PC-9 (cell line): ENCODE data around the gene RASSF4. TPM values are rescaled to one million over a fixed set of nuclear protein-coding genes. Genes with fewer than 3 reads are reported as not detected.

ENCODE experiments used
- BruUV-seq: library from RNA; stranded (reverse); fragments of 400-500 nt; replicated peaks from 2 replicates; lab custom pipeline; 2021; lab: Mats Ljungman, UMichigan
- CTCF ChIA-PET: fragments of 300-600 bp; sonication (Branson Sonifier 250); formaldehyde crosslinking; loops from one replicate; lab custom pipeline; 2022; ENCODE audit warnings: antibody characterized with exemption; lab: Charles Lee
- POLR2A ChIA-PET: fragments of 300-600 bp; sonication (Branson Sonifier 250); formaldehyde crosslinking; loops from one replicate; lab custom pipeline; 2022; ENCODE audit warnings: antibody characterized with exemption; ENCODE audit not compliant: unreplicated experiment; lab: Charles Lee
- DNase-seq, 2 experiments: peaks; one replicate each; pipeline versions ENCODE4 v3.0.0 to v3.0.0-alpha.2; 2015 to 2022; ENCODE audit warnings: mixed read lengths in 1 of 2
- H2AFZ ChIP-seq: fragments of 200-600 bp; sonication (generic); 2 replicates; pipeline ENCODE4 v1.8.1; 2017; ENCODE audit warnings: antibody characterized with exemption
- H3F3A ChIP-seq: fragments of 200-600 bp; sonication (generic); 2 replicates; pipeline ENCODE4 v1.8.1; 2017; ENCODE audit warnings: antibody characterized with exemption, mild to moderate bottlenecking, low read depth; ENCODE audit not compliant: insufficient read depth
- H3K27ac ChIP-seq: fragments of 200-600 bp; sonication (generic); 2 replicates; pipeline ENCODE4 v1.6.1; 2016; ENCODE audit warnings: mixed run types
- H3K27me3 ChIP-seq: fragments of 200-600 bp; sonication (generic); 2 replicates; pipeline ENCODE4 v1.6.1; 2016; ENCODE audit warnings: low read depth, mixed run types; ENCODE audit not compliant: insufficient read depth
- H3K36me3 ChIP-seq: fragments of 200-600 bp; sonication (generic); 2 replicates; pipeline ENCODE4 v1.6.1; 2016; ENCODE audit warnings: low read depth, mixed run types
- H3K4me1 ChIP-seq: fragments of 200-600 bp; sonication (generic); replicated peaks from 2 replicates; pipeline ENCODE4 v1.6.1; 2016; ENCODE audit warnings: mixed run types; ENCODE audit not compliant: insufficient read depth
- H3K4me2 ChIP-seq: fragments of 200-600 bp; sonication (generic); 2 replicates; pipeline ENCODE4 v1.6.1; 2017; ENCODE audit warnings: mixed run types
- H3K4me3 ChIP-seq: fragments of 200-600 bp; sonication (generic); 2 replicates; pipeline ENCODE4 v1.6.1; 2016; ENCODE audit warnings: mixed run types
- H3K79me2 ChIP-seq: fragments of 200-600 bp; sonication (generic); 2 replicates; pipeline ENCODE4 v1.6.1; 2017; ENCODE audit warnings: low read depth, mixed run types
- H3K9me2 ChIP-seq: fragments of 200-600 bp; sonication (generic); 2 replicates; pipeline ENCODE4 v1.8.1; 2017; ENCODE audit warnings: mild to moderate bottlenecking; ENCODE audit not compliant: insufficient read depth
- H3K9me3 ChIP-seq: fragments of 200-600 bp; sonication (generic); 2 replicates; pipeline ENCODE4 v1.8.1; 2016; ENCODE audit warnings: low read depth; ENCODE audit not compliant: insufficient read depth
- H4K20me1 ChIP-seq: fragments of 200-600 bp; sonication (generic); 2 replicates; pipeline ENCODE4 v1.8.1; 2017; ENCODE audit not compliant: insufficient read depth
- EZH2 ChIP-seq: fragments of 200-600 bp; sonication (generic); IDR thresholded peaks from 2 replicates; pipeline ENCODE4 v1.8.0; 2017; ENCODE audit warnings: antibody characterized with exemption, low read depth
- intact Hi-C: fragments of 100-400 bp; cut with micrococcal nuclease; formaldehyde crosslinking; loops from one replicate; pipeline ENCODE4 v1.10.0; 2022; ENCODE audit not compliant: unreplicated experiment
- total RNA-seq: library from RNA; stranded (reverse); gene quantifications from 2 replicates; pipeline ENCODE4 v1.2.3, GENCODE V29; 2021
- TF ChIP-seq, protein P1 (sequence below): fragments of 200-600 bp; sonication (generic); conservative IDR thresholded peaks from 2 replicates; pipeline ENCODE4 v1.6.1; 2017; ENCODE audit warnings: mixed run types, antibody characterized with exemption, mild to moderate bottlenecking, moderate library complexity

The RASSF4 gene
- total RNA-seq, 1 experiment from 2014 or later: 6.5 TPM

- no peak overlapping the region for H3K4me2 ChIP-seq
- no peaks in the 10 kb centered on the region for H3K4me1 ChIP-seq
- no peaks in the 10 kb centered on the region for H3F3A ChIP-seq
- H3K9me3 ChIP-seq: no peaks in the 10 kb centered on the region
- no peaks in the 10 kb centered on the region for H3K79me2 ChIP-seq
- no peak overlapping the region for H3K27ac ChIP-seq
- no peak for DNase-seq
- BruUV-seq: no TSS peak
- H4K20me1 ChIP-seq: no peaks in the 10 kb centered on the region
- intact Hi-C loops: no loop called here
- no peaks in the 10 kb centered on the region for H3K36me3 ChIP-seq
- H3K27me3 ChIP-seq: no peaks in the 10 kb centered on the region
- H2AFZ ChIP-seq: no peak overlapping the region
- H3K9me2 ChIP-seq: no peaks in the 10 kb centered on the region
- H3K4me3 ChIP-seq: no peak overlapping the region
- TF ChIP-seq, protein P1, sequence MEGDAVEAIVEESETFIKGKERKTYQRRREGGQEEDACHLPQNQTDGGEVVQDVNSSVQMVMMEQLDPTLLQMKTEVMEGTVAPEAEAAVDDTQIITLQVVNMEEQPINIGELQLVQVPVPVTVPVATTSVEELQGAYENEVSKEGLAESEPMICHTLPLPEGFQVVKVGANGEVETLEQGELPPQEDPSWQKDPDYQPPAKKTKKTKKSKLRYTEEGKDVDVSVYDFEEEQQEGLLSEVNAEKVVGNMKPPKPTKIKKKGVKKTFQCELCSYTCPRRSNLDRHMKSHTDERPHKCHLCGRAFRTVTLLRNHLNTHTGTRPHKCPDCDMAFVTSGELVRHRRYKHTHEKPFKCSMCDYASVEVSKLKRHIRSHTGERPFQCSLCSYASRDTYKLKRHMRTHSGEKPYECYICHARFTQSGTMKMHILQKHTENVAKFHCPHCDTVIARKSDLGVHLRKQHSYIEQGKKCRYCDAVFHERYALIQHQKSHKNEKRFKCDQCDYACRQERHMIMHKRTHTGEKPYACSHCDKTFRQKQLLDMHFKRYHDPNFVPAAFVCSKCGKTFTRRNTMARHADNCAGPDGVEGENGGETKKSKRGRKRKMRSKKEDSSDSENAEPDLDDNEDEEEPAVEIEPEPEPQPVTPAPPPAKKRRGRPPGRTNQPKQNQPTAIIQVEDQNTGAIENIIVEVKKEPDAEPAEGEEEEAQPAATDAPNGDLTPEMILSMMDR: no peak
- TF ChIP-seq EZH2: no peak
- ChIA-PET POLR2A (no interaction called here), CTCF (no interaction called here)
Observed at GRCh38 chr10:44951576-44952226, 7.9 kb upstream of the RASSF4 start.

GRCh38 chr10:44952779-44953231 lies 6.8 kb upstream of the RASSF4 start:
- Histone ChIP-seq H3K4me2 (no peak overlapping the region), H3K27ac (no peak overlapping the region), H4K20me1 (no peaks in the 10 kb centered on the region), H2AFZ (no peak overlapping the region), H3K36me3 (no peaks in the 10 kb centered on the region), H3K9me2 (no peaks in the 10 kb centered on the region), H3K4me1 (peaks cover under 1% of the 10 kb centered on the region; the same call in 1 of the 2 replicates), H3K79me2 (no peaks in the 10 kb centered on the region), H3K9me3 (no peaks in the 10 kb centered on the region), H3K4me3 (no peak overlapping the region), H3K27me3 (no peaks in the 10 kb centered on the region), H3F3A (no peaks in the 10 kb centered on the region)
- TF ChIP-seq, protein P1: no peak
- no peak for TF ChIP-seq EZH2
- DNase-seq: no peak
- ChIA-PET POLR2A (no interaction called here), CTCF (no interaction called here)
- intact Hi-C loops: no loop called here
- no TSS peak for BruUV-seq

DNA sequence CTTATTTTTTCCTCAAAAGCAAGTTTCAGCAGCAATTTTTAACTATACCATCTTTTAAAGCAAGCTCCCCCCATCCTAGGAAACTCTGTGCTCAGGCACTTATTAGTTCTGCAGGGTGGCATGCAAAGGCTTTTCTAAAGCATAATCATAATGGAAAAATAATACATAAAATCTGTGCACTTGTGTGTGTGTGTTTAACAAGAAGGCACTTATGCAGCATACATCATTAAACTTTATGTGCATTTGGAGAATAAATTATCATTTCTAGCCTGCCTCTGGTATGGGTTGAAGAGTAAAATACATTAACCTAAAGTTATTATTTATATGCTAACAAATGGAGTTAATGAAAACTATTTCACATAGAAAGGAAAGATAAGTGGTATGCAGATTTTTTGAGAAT lies 5.6 kb upstream of the RASSF4 start:
- Histone ChIP-seq H2AFZ (no peak overlapping the region), H3K36me3 (no peaks in the 10 kb centered on the region), H3K27me3 (no peaks in the 10 kb centered on the region), H3K4me1 (peaks cover 12% of the 10 kb centered on the region), H3K4me3 (no peak overlapping the region), H3K79me2 (no peaks in the 10 kb centered on the region), H3F3A (peaks cover 6% of the 10 kb centered on the region; the same call in 1 of the 2 replicates), H3K9me3 (no peaks in the 10 kb centered on the region), H4K20me1 (no peaks in the 10 kb centered on the region), H3K27ac (no peak overlapping the region), H3K4me2 (no peak overlapping the region), H3K9me2 (no peaks in the 10 kb centered on the region)
- ChIA-PET POLR2A (no interaction called here), CTCF (no interaction called here)
- DNase-seq: no peak
- no TSS peak for BruUV-seq
- intact Hi-C loops: no loop called here
- TF ChIP-seq, protein P1: no peak
- TF ChIP-seq EZH2: no peak
